HCT116 (cell line): ENCODE measurements around the gene RPL28.

Experiments
- CEBPB ChIP-seq: IDR thresholded peaks from 2 replicates; pipeline ENCODE4 v1.6.1; 2012; ENCODE audit warnings: low read depth
- CTCF ChIP-seq, 3 experiments: fragments of 200-600 bp in 1 of 3; sonication (generic) in 1 of 3; IDR thresholded peaks in 2 of 3; conservative IDR thresholded peaks in 1 of 3; 2 replicates each; pipeline ENCODE4 v1.5.1; 2012 to 2017; ENCODE audit warnings: low read depth in 2 of 3, low read length in 2 of 3, antibody characterized with exemption in 1 of 3, borderline replicate concordance in 1 of 3, control low read depth in 1 of 3, mild to moderate bottlenecking in 1 of 3, mixed read lengths in 1 of 3, mixed run types in 1 of 3, moderate library complexity in 1 of 3; ENCODE audit not compliant: insufficient read depth in 1 of 3
- EGR1 ChIP-seq: IDR thresholded peaks from 2 replicates; pipeline ENCODE4 v1.6.1; 2012; ENCODE audit warnings: low read depth
- EZH2 ChIP-seq: fragments of 200-600 bp; sonication (generic); IDR thresholded peaks from 2 replicates; pipeline ENCODE4 v1.6.1; 2017; ENCODE audit warnings: antibody characterized with exemption, mixed run types
- EZH2phosphoT487 ChIP-seq: fragments of 200-600 bp; IDR thresholded peaks from 2 replicates; pipeline ENCODE4 v1.6.1; 2018; ENCODE audit warnings: antibody characterized with exemption, borderline replicate concordance
- JUND ChIP-seq: IDR thresholded peaks from 2 replicates; pipeline ENCODE4 v1.6.1; 2012
- MAX ChIP-seq: IDR thresholded peaks from 2 replicates; pipeline ENCODE4 v1.6.1; 2012
- POLR2A ChIP-seq: IDR thresholded peaks from 2 replicates; pipeline ENCODE4 v1.7.0; 2011; ENCODE audit warnings: borderline replicate concordance; ENCODE audit not compliant: insufficient read depth, insufficient read length; ENCODE audit errors: extremely low read depth
- REST ChIP-seq: IDR thresholded peaks from 2 replicates; pipeline ENCODE4 v1.6.1; 2012; ENCODE audit warnings: low read depth
- SIN3A ChIP-seq: IDR thresholded peaks from 2 replicates; pipeline ENCODE4 v1.6.1; 2012; ENCODE audit warnings: low read depth
- SP1 ChIP-seq: IDR thresholded peaks from 2 replicates; pipeline ENCODE4 v1.6.1; 2012; ENCODE audit warnings: low read depth
- YY1 ChIP-seq: IDR thresholded peaks from 2 replicates; pipeline ENCODE4 v1.6.1; 2011; ENCODE audit warnings: low read length, low read depth, moderate library complexity, mild to moderate bottlenecking; ENCODE audit not compliant: insufficient replicate concordance; ENCODE audit errors: extremely low read depth

- TF ChIP-seq EZH2: no peak
- TF ChIP-seq POLR2A: no peak
- no peak for TF ChIP-seq CTCF (IDR thresholded peaks at IDR 0.05 in 2 of 3, conservative IDR thresholded peaks at IDR 0.05 in 1 of 3; ENCODE audit: borderline replicate concordance in 1 of 3, insufficient read depth in 1 of 3, low read depth in 2 of 3, low read length in 2 of 3)
- no peak for TF ChIP-seq EZH2phosphoT487
- no peak for TF ChIP-seq MAX
- TF ChIP-seq CEBPB: no peak
- TF ChIP-seq JUND: no peak
- TF ChIP-seq REST: no peak
- no peak for TF ChIP-seq SP1
- TF ChIP-seq SIN3A: no peak
- no peak for TF ChIP-seq YY1
- no peak for TF ChIP-seq EGR1
These were observed 39.7 kb upstream of the RPL28 start for GRCh38 chr19:55345818-55346724.
